Skin of body (tissue), 2 donors: ENCODE data around the gene MYO9A. TPM values are rescaled to one million over a fixed set of nuclear protein-coding genes. Genes with fewer than 3 reads are reported as not detected.
"Not testable (repeated sequence)": the region's sequence is repeated elsewhere in the genome, so short reads cannot be mapped to it uniquely, and the experiment has no call there.

Source experiments
- DNase-seq: peaks from one replicate; lab custom pipeline; 2025; lab: John Stamatoyannopoulos, UW
- total RNA-seq: library from RNA; depleted of rRNA; stranded (reverse); fragments of >200 nt; gene quantifications from one replicate; pipeline ENCODE4 v1.2.3, GENCODE V29; 2014

The MYO9A gene
- total RNA-seq, 1 donor from 2014 or later: 73.8 TPM

- no peak for DNase-seq
Measured at GRCh38 chr15:71874245-71874644, 243.7 kb downstream of the MYO9A start.

- not testable (repeated sequence) for DNase-seq
Measured at GRCh38 chr15:71858232-71858631, 259.7 kb downstream of the MYO9A start.

GRCh38 chr15:71853543-71853942 is 264.4 kb downstream of the MYO9A start:
- no peak for DNase-seq

DNA sequence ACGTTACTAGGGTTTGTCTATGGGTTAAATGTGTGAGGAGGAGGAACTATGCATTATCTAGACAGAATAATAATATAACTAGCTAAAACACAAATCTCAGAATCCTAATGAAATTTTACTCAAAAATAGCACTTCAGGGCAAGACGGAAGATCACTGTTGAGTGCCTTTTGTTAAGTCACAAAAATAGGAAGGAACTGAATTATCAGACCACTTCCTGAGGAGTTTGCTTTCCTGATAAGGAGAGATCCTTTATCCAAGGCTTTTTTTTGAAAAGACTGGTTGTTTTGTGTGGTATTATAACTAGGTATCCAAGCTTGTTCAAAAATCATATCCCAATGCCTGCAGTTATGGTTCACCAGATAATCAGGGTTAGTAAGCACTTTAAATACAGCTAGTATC is 273.0 kb downstream of the MYO9A start:
- no peak for DNase-seq

DNA sequence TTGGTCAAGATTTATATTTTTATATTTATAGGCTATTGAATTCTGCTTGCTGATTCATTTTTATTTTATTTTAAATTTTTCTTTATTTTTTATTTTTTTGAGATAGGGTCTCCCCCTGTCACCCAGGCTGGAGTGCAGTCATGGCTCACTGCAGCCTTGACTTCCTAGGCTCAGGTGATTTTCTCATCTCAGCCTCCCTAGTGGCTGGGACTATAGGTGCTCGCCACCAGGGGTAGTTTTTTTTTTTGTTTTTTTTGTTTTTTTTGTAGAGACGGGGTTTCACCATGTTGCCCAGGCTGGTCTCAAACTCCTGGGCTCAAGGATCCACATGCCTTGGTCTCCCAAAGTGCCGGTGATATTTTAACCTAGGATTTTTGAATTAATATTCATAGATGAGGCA is 276.4 kb downstream of the MYO9A start:
- DNase-seq: no peak

DNA sequence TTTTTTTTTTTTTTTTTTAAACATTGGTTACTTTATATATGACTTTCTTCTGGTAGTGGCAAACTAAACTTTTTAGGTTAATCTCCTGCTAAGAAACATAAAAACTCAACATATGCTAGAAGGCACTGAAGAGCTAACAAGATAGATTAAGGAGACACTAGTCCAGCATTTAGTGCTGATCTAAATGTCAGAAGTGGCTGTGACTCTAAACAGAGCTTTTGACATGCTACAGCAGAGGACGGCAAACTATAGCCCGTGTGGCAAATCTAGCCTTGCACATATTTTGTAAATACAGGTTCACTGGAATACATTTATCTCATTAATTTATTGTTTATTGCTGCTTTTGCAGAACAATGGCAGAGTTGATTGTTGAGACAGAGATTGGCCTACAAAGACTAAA is 287.0 kb downstream of the MYO9A start:
- DNase-seq: no peak

- no peak for DNase-seq
Measured at GRCh38 chr15:71826196-71826595, 291.8 kb downstream of the MYO9A start.

DNA sequence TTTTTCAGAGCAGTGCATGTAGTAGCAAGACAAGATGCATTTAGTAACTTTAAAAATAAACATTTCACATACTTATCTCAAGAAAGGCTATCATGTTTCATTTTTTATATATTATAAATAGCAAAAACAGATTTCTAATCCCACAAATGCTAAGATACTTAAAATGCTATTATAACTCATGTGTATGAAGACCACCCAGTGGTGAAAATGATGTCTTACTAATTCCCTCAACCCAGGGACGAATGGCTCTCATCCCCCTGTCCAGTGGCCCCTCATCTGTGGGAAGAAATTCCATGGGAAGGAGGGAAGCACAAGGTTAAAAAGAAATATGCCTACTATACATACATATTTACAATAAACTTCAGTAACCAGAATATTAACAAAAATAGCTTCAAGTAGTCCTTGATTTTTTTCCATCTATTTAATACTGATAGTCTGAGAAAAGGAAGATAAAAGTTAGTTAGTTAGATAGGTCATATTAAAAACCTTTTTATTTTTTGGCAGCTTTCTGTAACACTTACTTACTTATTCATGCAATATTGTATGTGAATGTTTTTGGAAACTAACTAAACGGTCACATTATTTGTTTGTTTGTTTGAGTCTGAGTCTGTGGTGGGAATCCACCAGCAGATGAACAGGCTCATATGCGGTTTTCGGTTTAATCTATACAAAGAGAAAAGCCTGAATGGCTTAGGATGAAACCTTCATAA is 292.8 kb downstream of the MYO9A start:
- no peak for DNase-seq

- peak; percentile 31 for DNase-seq
Measured at GRCh38 chr15:71823801-71824200, 294.1 kb downstream of the MYO9A start.

- DNase-seq: no peak
Measured at GRCh38 chr15:71822890-71823630, 294.9 kb downstream of the MYO9A start.

DNA sequence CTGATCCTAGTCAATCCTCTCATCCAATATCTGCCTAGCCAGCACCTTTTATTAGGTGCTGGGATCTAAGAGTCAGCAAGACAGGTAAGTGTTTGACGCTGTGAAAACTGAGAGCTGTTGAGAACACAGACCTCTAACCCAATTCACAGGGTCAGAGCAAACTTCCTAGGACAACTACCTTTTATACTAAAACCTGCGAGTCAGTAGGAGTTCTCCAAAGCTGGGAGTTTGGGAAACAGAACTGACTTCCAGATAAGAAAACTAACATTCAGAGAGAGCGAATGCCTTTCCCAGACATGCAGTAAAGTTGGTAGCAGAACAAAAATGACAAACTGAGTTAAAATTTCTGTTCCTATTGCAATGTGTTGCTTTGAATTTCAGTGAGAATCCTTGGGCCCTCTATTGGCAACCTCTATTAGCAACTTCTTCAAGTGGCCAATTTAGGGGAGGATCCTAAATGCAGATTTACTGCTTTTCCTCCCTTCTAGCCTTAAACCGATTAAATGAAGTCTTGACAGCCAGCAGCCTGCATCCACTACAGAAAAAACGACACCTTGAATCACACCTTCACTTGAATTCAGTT is 296.3 kb downstream of the MYO9A start:
- no peak for DNase-seq

GRCh38 chr15:71820127-71820526 is 297.8 kb downstream of the MYO9A start:
- DNase-seq: no peak

GRCh38 chr15:71817351-71817750 is 300.6 kb downstream of the MYO9A start:
- DNase-seq: no peak

DNA sequence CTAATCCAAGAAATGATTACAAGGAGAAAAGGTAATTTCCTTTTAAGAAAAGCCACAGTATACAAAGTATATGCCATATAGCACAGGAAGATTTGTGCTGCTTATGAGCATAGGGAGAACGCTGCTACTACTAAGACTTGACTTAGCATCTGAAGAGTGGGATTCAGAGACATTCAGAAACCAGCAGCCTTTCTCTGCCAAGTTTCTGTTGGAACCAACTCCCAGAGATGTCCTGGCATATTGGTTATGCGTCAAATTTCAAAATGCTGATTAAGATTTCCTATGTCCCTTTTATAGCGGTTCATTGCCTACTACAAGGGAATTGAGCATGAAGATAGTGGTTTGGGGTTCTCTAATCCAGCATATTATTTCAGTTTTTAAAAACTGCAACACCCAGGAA is 302.6 kb downstream of the MYO9A start:
- no peak for DNase-seq

DNA sequence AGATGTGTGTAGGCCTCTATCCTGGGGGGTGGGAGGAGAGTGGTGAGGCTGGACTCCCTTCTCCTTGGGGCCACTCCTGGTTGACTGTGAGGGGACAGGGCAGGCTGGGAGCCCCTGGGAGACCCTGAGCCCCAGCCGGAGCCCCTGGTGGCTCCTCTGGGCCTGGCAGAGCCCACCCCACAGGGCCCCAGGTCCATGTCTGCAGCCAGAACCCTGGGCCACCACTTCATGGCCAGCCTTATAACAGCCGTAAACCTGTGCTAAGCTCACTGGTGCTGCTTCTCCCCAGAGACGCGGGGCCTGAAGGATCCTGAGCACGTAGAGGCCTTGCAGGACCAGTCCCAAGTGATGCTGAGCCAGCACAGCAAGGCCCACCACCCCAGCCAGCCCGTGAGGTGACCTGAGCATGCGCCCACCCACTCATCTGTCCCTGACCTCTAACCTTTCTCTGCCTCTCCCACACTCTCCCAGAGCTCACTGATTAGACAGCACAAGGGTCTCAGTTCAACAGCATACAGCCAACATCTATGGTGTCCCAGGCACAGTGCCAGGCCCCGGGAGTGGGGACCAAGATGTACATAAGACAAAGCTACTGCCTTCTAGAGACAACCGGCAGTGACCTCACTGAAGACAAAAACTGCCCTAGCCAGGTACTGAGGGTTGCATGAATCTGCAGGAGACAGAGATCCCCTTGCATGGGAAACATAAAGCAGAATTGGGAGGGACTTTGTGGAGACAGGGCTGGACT is 304.1 kb downstream of the MYO9A start:
- DNase-seq: no peak

DNA sequence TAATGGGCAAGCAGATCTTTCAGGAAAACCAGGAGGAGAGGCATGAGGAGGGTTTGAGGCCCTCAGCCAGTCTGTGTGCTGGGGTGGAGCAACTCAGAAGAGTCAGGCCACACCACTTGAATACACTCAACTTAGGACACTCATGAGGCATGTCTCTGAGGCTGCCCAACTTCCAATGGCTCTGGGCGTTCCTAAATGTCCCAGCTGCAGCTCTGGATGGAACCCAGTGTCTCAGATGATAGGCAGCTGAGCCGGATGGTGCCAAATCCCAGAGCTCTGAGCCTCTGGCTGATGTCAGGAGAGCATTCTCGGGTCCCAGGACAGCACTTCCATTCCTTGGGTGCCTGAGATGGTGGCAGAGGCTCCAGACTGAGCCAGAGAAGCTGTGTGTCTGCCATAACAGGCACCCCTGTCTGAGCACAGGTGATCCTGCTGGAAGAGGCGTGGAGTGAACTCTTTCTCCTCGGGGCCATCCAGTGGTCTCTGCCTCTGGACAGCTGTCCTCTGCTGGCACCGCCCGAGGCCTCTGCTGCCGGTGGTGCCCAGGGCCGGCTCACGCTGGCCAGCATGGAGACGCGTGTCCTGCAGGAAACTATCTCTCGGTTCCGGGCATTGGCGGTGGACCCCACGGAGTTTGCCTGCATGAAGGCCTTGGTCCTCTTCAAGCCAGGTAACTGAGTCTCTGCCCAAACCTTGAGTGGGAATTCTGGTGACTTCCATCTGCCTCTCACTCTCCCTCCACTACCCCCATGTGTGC is 304.8 kb downstream of the MYO9A start:
- DNase-seq: peak; percentile 25

DNA sequence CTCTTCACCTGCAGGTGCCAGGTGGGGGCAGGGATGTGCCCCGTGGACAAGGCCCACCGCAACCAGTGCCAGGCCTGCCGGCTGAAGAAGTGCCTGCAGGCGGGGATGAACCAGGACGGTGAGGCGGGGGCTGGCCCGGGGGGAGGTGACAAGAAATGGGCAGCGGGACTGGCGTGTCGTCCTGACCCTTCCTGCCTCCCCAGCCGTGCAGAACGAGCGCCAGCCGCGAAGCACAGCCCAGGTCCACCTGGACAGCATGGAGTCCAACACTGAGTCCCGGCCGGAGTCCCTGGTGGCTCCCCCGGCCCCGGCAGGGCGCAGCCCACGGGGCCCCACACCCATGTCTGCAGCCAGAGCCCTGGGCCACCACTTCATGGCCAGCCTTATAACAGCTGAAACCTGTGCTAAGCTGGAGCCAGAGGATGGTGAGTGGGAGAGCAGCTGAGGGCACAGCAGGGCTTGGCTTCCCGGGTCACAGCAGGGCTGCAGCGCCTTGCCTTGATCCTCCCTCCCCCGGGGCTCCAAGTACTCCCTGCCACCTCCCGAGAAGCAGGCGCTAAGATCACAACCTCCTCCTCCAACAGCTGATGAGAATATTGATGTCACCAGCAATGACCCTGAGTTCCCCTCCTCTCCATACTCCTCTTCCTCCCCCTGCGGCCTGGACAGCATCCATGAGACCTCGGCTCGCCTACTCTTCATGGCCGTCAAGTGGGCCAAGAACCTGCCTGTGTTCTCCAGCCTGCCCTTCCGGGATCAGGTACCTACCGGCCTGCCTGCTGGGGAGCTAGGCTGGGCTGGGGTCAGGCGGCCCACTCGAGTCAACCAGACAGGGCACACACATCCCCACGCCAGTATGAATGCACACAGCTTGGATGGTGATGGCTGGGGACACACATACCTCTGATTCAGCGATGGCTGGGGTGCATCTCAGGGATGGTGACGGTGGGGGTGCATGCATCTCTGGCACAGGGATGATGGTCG is 305.9 kb downstream of the MYO9A start:
- no peak for DNase-seq

DNA sequence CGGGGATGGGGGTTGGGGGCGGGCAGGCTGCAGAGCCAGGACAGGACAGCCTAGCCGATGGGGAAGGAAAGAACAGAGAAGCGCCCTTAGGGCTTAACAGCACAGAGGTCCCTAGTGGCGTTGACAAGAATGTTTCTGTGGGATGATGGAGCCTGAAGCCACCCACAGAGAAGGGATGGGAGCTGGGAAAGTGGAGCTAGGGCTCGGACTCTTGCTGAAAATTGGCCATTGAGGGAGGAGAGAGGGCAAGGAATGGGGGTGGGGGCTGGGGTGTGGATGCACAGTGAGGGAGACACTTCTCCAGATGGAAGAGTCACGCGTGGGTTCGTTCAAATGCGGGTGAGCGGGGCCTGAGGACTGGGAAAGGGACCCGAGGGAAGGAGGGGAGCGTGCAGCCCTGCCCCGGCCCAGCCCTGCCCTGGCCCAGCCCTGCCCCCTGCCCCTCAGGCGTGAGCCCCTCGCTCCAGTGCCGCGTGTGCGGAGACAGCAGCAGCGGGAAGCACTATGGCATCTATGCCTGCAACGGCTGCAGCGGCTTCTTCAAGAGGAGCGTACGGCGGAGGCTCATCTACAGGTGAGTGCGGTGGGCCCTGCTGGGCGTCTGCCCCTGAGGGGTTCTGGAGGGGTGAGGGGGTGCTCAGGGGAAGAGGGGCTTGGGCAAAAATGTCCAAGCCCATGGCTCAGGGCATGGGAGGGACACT is 306.8 kb downstream of the MYO9A start:
- DNase-seq: no peak

DNA sequence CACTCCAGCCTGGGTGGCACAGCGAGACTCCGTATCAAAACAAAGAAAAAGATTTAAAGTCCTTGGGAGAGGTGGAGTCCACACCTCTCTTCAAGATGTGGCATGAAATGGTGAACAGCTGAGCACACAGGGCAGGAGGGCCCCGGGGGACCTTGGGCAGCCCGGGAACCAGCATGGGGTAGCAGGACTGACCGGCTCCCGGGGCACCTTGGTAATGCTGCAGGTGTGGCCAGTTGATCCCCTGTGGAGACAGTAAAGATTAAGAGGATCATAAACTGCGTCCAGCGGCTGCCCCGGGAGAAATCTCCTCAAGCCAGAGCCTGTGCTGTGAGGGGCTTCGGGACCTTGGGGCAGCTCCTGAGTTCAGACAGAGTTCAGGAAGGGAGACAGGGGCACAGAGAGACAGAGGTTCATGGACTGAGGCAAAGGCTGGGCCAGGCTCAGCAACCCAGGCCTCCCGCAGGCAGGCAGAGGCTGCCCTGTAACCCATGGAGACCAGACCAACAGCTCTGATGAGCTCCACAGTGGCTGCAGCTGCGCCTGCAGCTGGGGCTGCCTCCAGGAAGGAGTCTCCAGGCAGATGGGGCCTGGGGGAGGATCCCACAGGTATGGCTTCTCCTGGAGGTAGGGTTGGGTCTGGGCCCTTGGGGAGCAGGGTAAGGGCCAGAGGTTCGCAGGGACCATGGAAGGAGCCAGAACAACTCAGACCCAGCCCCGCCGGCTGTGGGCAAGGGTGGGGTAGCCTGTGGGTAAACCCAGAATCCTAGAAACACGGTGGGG is 307.5 kb downstream of the MYO9A start, which contains the start of gene NR2E3:
Gene NR2E3 (plus strand): TSS at position 299 of the 780 bp plus-strand sequence. CDS start 190 bp downstream, at position 489.
- no peak for DNase-seq
